Endodermal cell (in vitro differentiated cells): ENCODE results near the gene BRSK2. TPM values are rescaled to one million over a fixed set of nuclear protein-coding genes. Genes with fewer than 3 reads are reported as not detected.

ENCODE experiments used
- DNase-seq: peaks from one replicate; pipeline ENCODE4 v3.0.0-alpha.2; 2017
- H3K27ac ChIP-seq: 2 replicates; pipeline ENCODE4 v1.5.1; 2013; ENCODE audit warnings: mild to moderate bottlenecking, low read depth, low read length, moderate library complexity
- H3K27me3 ChIP-seq: 2 replicates; pipeline ENCODE4 v1.6.1; 2013; ENCODE audit warnings: mild to moderate bottlenecking, low read length, moderate library complexity; ENCODE audit not compliant: insufficient read depth, control insufficient read depth, poor library complexity, severe bottlenecking
- H3K36me3 ChIP-seq: 2 replicates; pipeline ENCODE4 v1.7.0; 2013; ENCODE audit warnings: mild to moderate bottlenecking, low read length, moderate library complexity; ENCODE audit not compliant: control insufficient read depth, insufficient read depth
- H3K4me1 ChIP-seq: one replicate; pipeline ENCODE4 v1.7.0; 2013; ENCODE audit warnings: low read length; ENCODE audit not compliant: control insufficient read depth, insufficient read depth
- H3K4me3 ChIP-seq: 2 replicates; pipeline ENCODE4 v1.5.1; 2013; ENCODE audit warnings: mild to moderate bottlenecking, low read length, moderate library complexity
- H3K9ac ChIP-seq: 2 replicates; pipeline ENCODE4 v1.6.1; 2013; ENCODE audit warnings: mild to moderate bottlenecking, low read length, moderate library complexity; ENCODE audit not compliant: poor library complexity, severe bottlenecking; ENCODE audit errors: extremely low read depth
- H3K9me3 ChIP-seq: 2 replicates; pipeline ENCODE4 v1.6.1; 2013; ENCODE audit warnings: mild to moderate bottlenecking, low read length, moderate library complexity; ENCODE audit not compliant: control insufficient read depth
- H3K27ac Mint-ChIP-seq: 2 replicates; pipeline ENCODE4 v1.8.0; 2020; ENCODE audit warnings: mixed read lengths
- H3K27me3 Mint-ChIP-seq: 2 replicates; pipeline ENCODE4 v1.8.0; 2021; ENCODE audit warnings: mild to moderate bottlenecking, mixed read lengths; ENCODE audit not compliant: insufficient read depth
- H3K36me3 Mint-ChIP-seq: 2 replicates; pipeline ENCODE4 v1.8.0; 2020; ENCODE audit warnings: low read depth, mixed read lengths
- H3K4me1 Mint-ChIP-seq: 2 replicates; pipeline ENCODE4 v1.8.0; 2020; ENCODE audit warnings: mixed read lengths
- H3K4me3 Mint-ChIP-seq: 2 replicates; pipeline ENCODE4 v1.8.0; 2020; ENCODE audit warnings: mild to moderate bottlenecking, moderate library complexity, mixed read lengths
- H3K9me3 Mint-ChIP-seq: 2 replicates; pipeline ENCODE4 v1.8.0; 2020; ENCODE audit warnings: mild to moderate bottlenecking, mixed read lengths
- WGBS, 2 experiments: methylation state at CpG; one replicate each; pipeline versions ENCODE4 v1.1.5 to v1.1.7; 2013; ENCODE audit warnings: missing lambda C conversion rate in 2 of 2, mixed read lengths in 1 of 2; ENCODE audit not compliant: insufficient coverage in 1 of 2, insufficient read length in 1 of 2; 5-methylcytosine and 5-hydroxymethylcytosine counted together
- total RNA-seq, 2 donors: library from RNA; stranded (reverse); fragmentation: NEBNext Ultra II Directional in 1 of 2; extraction: Animal tissue kit (Norgen Biotek cat#: 25700) in 1 of 2; gene quantifications; 2 replicates in 1 of 2; 3 replicates in 1 of 2; pipeline ENCODE4 v1.2.1, GENCODE V29; 2021
- TF ChIP-seq, protein P1 (sequence below): fragments of 200-600 bp; sonication (generic); conservative IDR thresholded peaks from 2 replicates; pipeline ENCODE4 v1.5.0; 2021; ENCODE audit warnings: antibody characterized with exemption, mild to moderate bottlenecking

Gene BRSK2
- total RNA-seq, 2 donors from 2014 or later, result 9.4 to 10.3 TPM

- no peak overlapping the region for H3K4me3 ChIP-seq
- no peaks in the 10 kb centered on the region for H3K4me1 ChIP-seq
- H3K27me3 ChIP-seq, result no peaks in the 10 kb centered on the region
- no peaks in the 10 kb centered on the region for H3K9me3 ChIP-seq
- H3K4me3 Mint-ChIP-seq, result no peak overlapping the region
- no peaks in the 10 kb centered on the region for H3K36me3 Mint-ChIP-seq
- no peak for DNase-seq
- no peaks in the 10 kb centered on the region for H3K36me3 ChIP-seq
- no peak overlapping the region for H3K9ac ChIP-seq
- TF ChIP-seq, protein P1, sequence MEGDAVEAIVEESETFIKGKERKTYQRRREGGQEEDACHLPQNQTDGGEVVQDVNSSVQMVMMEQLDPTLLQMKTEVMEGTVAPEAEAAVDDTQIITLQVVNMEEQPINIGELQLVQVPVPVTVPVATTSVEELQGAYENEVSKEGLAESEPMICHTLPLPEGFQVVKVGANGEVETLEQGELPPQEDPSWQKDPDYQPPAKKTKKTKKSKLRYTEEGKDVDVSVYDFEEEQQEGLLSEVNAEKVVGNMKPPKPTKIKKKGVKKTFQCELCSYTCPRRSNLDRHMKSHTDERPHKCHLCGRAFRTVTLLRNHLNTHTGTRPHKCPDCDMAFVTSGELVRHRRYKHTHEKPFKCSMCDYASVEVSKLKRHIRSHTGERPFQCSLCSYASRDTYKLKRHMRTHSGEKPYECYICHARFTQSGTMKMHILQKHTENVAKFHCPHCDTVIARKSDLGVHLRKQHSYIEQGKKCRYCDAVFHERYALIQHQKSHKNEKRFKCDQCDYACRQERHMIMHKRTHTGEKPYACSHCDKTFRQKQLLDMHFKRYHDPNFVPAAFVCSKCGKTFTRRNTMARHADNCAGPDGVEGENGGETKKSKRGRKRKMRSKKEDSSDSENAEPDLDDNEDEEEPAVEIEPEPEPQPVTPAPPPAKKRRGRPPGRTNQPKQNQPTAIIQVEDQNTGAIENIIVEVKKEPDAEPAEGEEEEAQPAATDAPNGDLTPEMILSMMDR, result no peak
- H3K27ac ChIP-seq, result peak overlapping the region; percentile 99
- H3K4me1 Mint-ChIP-seq, result peaks cover 4% of the 10 kb centered on the region
- no peak overlapping the region for H3K27ac Mint-ChIP-seq
- H3K27me3 Mint-ChIP-seq, result peaks cover 7% of the 10 kb centered on the region
- H3K9me3 Mint-ChIP-seq, result no peaks in the 10 kb centered on the region
- WGBS, 2 experiments, result 94 to 97% methylated on average over 11 to 14 of the region's 14 CpGs
Observed at GRCh38 chr11:1348146-1348795, 41.5 kb upstream of the BRSK2 start.

- Mint-ChIP-seq H3K9me3 (peaks cover 2% of the 10 kb centered on the region), H3K27ac (no peak overlapping the region), H3K4me1 (peaks cover 4% of the 10 kb centered on the region), H3K36me3 (no peaks in the 10 kb centered on the region), H3K4me3 (no peak overlapping the region), H3K27me3 (peaks cover 3% of the 10 kb centered on the region)
- peak overlapping the region; percentile 99 for H3K27ac ChIP-seq
- no peak overlapping the region for H3K4me3 ChIP-seq
- DNase-seq, result no peak
- TF ChIP-seq, protein P1, result no peak
- no peaks in the 10 kb centered on the region for H3K36me3 ChIP-seq
- no peaks in the 10 kb centered on the region for H3K4me1 ChIP-seq
- WGBS, 2 experiments, result 67 to 76% methylated on average over 16 to 25 of the region's 25 CpGs
- no peaks in the 10 kb centered on the region for H3K27me3 ChIP-seq
- H3K9me3 ChIP-seq, result no peaks in the 10 kb centered on the region
- no peak overlapping the region for H3K9ac ChIP-seq
Observed at GRCh38 chr11:1348796-1349326, 40.9 kb upstream of the BRSK2 start.

- peak overlapping the region; percentile 99 for H3K27ac ChIP-seq
- 75 to 83% methylated on average over 19 to 29 of the region's 29 CpGs for WGBS, 2 experiments
- Mint-ChIP-seq H3K36me3 (no peaks in the 10 kb centered on the region), H3K27ac (no peak overlapping the region), H3K9me3 (peaks cover 2% of the 10 kb centered on the region), H3K4me3 (no peak overlapping the region), H3K4me1 (peaks cover 4% of the 10 kb centered on the region), H3K27me3 (peaks cover 2% of the 10 kb centered on the region)
- TF ChIP-seq, protein P1, result no peak
- no peak overlapping the region for H3K4me3 ChIP-seq
- H3K9me3 ChIP-seq, result no peaks in the 10 kb centered on the region
- H3K9ac ChIP-seq, result no peak overlapping the region
- H3K4me1 ChIP-seq, result no peaks in the 10 kb centered on the region
- H3K36me3 ChIP-seq, result no peaks in the 10 kb centered on the region
- no peaks in the 10 kb centered on the region for H3K27me3 ChIP-seq
- no peak for DNase-seq
Observed at GRCh38 chr11:1349327-1350041, 40.2 kb upstream of the BRSK2 start.
